Chondrocyte (in vitro differentiated cells): ENCODE results near the gene RABEPK. TPM values are rescaled to one million over a fixed set of nuclear protein-coding genes. Genes with fewer than 3 reads are reported as not detected.
A peak's percentile ranks its signal among the peaks of the same experiment; 100 is the strongest.
"Not testable (repeated sequence)": the region's sequence is repeated elsewhere in the genome, so short reads cannot be mapped to it uniquely, and the experiment has no call there.

Source experiments
- DNase-seq: peaks from one replicate; pipeline ENCODE4 v3.0.0; 2021; ENCODE audit warnings: mixed read lengths, low spot score
- H3K27ac Mint-ChIP-seq: one replicate; pipeline ENCODE4 v1.8.0; 2021; ENCODE audit warnings: mild to moderate bottlenecking, moderate library complexity, mixed read lengths; ENCODE audit not compliant: unreplicated experiment
- H3K27me3 Mint-ChIP-seq: 2 replicates; pipeline ENCODE4 v1.8.0; 2021; ENCODE audit warnings: low read depth, mixed read lengths
- H3K36me3 Mint-ChIP-seq: 2 replicates; pipeline ENCODE4 v1.8.0; 2021; ENCODE audit warnings: low read depth, mixed read lengths
- H3K4me1 Mint-ChIP-seq: 2 replicates; pipeline ENCODE4 v1.8.0; 2021; ENCODE audit warnings: low read depth, mild to moderate bottlenecking, mixed read lengths
- H3K4me3 Mint-ChIP-seq: one replicate; pipeline ENCODE4 v1.8.0; 2021; ENCODE audit warnings: mild to moderate bottlenecking, moderate library complexity, mixed read lengths; ENCODE audit not compliant: unreplicated experiment
- H3K9me3 Mint-ChIP-seq: 2 replicates; pipeline ENCODE4 v1.8.0; 2021; ENCODE audit warnings: low read depth, mixed read lengths
- CTCF ChIP-seq: fragments of 200-600 bp; sonication (generic); IDR thresholded peaks from 2 replicates; pipeline ENCODE4 v1.5.0; 2021; ENCODE audit warnings: antibody characterized with exemption, mild to moderate bottlenecking, moderate library complexity
- total RNA-seq: library from RNA; stranded (reverse); gene quantifications from 3 replicates; pipeline ENCODE4 v1.2.1, GENCODE V29; 2021

The RABEPK gene
- total RNA-seq, 1 donor from 2014 or later, result 27.0 TPM

GRCh38 chr9:125233678-125234077 is 33.3 kb downstream of the RABEPK start:
- Mint-ChIP-seq H3K9me3 (no peaks in the 10 kb centered on the region), H3K36me3 (peaks cover 40% of the 10 kb centered on the region), H3K27me3 (no peaks in the 10 kb centered on the region), H3K4me3 (no peak overlapping the region), H3K4me1 (peaks cover 49% of the 10 kb centered on the region), H3K27ac (peak overlapping the region; percentile 94)
- no peak for DNase-seq
- TF ChIP-seq CTCF, result no peak

- H3K9me3 Mint-ChIP-seq, H3K27me3 Mint-ChIP-seq, H3K4me3 Mint-ChIP-seq, DNase-seq: not testable (repeated sequence)
- H3K27ac Mint-ChIP-seq, result peak overlapping the region; percentile 94
- peaks cover 44% of the 10 kb centered on the region for H3K36me3 Mint-ChIP-seq
- peaks cover 53% of the 10 kb centered on the region for H3K4me1 Mint-ChIP-seq
Measured at GRCh38 chr9:125234099-125234498, 33.8 kb downstream of the RABEPK start.

GRCh38 chr9:125235804-125236519 is 35.6 kb downstream of the RABEPK start:
- no peak for TF ChIP-seq CTCF
- peaks cover 65% of the 10 kb centered on the region for H3K4me1 Mint-ChIP-seq
- no peaks in the 10 kb centered on the region for H3K9me3 Mint-ChIP-seq
- H3K4me3 Mint-ChIP-seq, result peak overlapping the region; percentile 56
- DNase-seq, result no peak
- H3K27ac Mint-ChIP-seq, result peak overlapping the region; percentile 87
- H3K36me3 Mint-ChIP-seq, result peaks cover 53% of the 10 kb centered on the region
- no peaks in the 10 kb centered on the region for H3K27me3 Mint-ChIP-seq

- H3K36me3 Mint-ChIP-seq, result peaks cover 55% of the 10 kb centered on the region
- peak; percentile 37 for TF ChIP-seq CTCF
Measured at GRCh38 chr9:125236520-125237159, 36.3 kb downstream of the RABEPK start.

GRCh38 chr9:125238127-125238914 is 38.0 kb downstream of the RABEPK start:
- Mint-ChIP-seq H3K9me3 (no peaks in the 10 kb centered on the region), H3K4me1 (peaks cover 78% of the 10 kb centered on the region), H3K27ac (peak overlapping the region; percentile 98), H3K4me3 (peak overlapping the region; percentile 85), H3K36me3 (peaks cover 53% of the 10 kb centered on the region), H3K27me3 (no peaks in the 10 kb centered on the region)
- DNase-seq, result no peak
- TF ChIP-seq CTCF, result no peak

More at GRCh38 chr9:125236520-125237159, 36.3 kb downstream of the RABEPK start:
- not testable (repeated sequence) for H3K27me3 Mint-ChIP-seq, H3K9me3 Mint-ChIP-seq, DNase-seq
- Mint-ChIP-seq H3K27ac (peak overlapping the region; percentile 73), H3K4me1 (peaks cover 65% of the 10 kb centered on the region), H3K4me3 (peak overlapping the region; percentile 56)
